Brain microvascular endothelial cell (primary cell): ENCODE measurements around the gene SMIM23.

ENCODE experiments used
- DNase-seq: peaks from one replicate; pipeline ENCODE4 v3.0.0-alpha.2; 2020
- H3K27ac ChIP-seq: fragments of 250-450 bp; sonication (Bioruptor Pico); 2 replicates; pipeline ENCODE4 v1.5.1; 2020; ENCODE audit warnings: mild to moderate bottlenecking, moderate library complexity
- H3K27me3 ChIP-seq: fragments of 250-450 bp; sonication (Bioruptor Pico); replicated peaks from 2 replicates; pipeline ENCODE4 v1.5.1; 2020; ENCODE audit warnings: mild to moderate bottlenecking
- H3K36me3 ChIP-seq: fragments of 250-450 bp; sonication (Bioruptor Pico); replicated peaks from 2 replicates; pipeline ENCODE4 v1.5.1; 2020; ENCODE audit warnings: mild to moderate bottlenecking
- H3K4me3 ChIP-seq: 2 replicates; pipeline ENCODE4 v1.5.1; 2011; ENCODE audit warnings: low read depth, mild to moderate bottlenecking, control low read depth, low read length, moderate library complexity
- in situ Hi-C: cut with HindIII; loops from 2 replicates; pipeline ENCODE4 v1.10.0; 2017; ENCODE audit warnings: low sequenced_read_pairs, low pct_ligation_motif_present
- TF ChIP-seq, protein P1 (sequence below): IDR thresholded peaks from 2 replicates; pipeline ENCODE4 v1.5.1; 2011; ENCODE audit warnings: low read depth, mild to moderate bottlenecking, moderate library complexity, low read length, control low read depth, inconsistent platforms; ENCODE audit errors: missing control alignments

Gene SMIM23

DNA sequence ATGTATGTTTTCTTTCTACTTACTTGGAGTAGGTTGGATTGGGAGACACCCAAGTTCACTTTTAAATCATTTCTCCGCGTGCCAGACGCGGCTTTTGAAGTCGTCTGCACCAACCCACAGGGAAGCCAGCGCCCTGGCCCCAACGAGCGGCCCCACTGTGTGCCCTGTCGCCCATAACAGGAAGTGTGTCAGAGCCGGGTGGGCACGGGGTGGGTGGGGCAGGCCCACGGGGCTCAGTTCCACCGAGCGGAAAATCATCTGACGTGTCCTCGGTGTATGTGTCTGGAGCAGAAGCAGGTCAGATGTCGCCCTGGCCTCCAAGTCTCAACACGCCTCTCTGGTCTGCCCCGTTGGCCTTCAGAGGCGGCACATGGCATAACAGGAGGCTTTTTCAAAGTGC, 22.7 kb upstream of the SMIM23 start:
- Histone ChIP-seq H3K36me3 (no peaks in the 10 kb centered on the region), H3K4me3 (no peak overlapping the region), H3K27ac (no peak overlapping the region), H3K27me3 (no peaks in the 10 kb centered on the region)
- TF ChIP-seq, protein P1, sequence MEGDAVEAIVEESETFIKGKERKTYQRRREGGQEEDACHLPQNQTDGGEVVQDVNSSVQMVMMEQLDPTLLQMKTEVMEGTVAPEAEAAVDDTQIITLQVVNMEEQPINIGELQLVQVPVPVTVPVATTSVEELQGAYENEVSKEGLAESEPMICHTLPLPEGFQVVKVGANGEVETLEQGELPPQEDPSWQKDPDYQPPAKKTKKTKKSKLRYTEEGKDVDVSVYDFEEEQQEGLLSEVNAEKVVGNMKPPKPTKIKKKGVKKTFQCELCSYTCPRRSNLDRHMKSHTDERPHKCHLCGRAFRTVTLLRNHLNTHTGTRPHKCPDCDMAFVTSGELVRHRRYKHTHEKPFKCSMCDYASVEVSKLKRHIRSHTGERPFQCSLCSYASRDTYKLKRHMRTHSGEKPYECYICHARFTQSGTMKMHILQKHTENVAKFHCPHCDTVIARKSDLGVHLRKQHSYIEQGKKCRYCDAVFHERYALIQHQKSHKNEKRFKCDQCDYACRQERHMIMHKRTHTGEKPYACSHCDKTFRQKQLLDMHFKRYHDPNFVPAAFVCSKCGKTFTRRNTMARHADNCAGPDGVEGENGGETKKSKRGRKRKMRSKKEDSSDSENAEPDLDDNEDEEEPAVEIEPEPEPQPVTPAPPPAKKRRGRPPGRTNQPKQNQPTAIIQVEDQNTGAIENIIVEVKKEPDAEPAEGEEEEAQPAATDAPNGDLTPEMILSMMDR, result no peak
- DNase-seq, result no peak
- in situ Hi-C loops, result no loop called here

DNA sequence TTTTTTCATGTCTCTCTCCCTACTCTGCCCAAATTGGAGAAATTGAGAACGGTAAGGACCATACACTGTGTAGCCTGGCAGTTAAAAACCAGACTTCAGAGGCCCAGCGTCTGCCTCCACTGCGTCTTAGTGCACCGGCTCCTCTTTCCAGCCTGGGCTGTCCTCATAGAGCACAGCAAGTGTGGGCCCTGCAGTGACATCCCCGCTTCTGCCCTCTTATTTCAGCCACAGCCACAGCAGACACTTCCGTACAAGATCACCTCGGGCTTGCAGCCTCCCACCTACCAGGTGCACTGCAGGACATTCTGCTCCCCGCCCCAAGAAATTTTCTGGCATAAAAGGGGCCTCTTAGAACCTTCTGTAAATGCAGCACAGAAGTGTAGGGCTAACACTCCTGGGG, 21.4 kb upstream of the SMIM23 start:
- in situ Hi-C loops, result no loop called here
- no peak for DNase-seq
- TF ChIP-seq, protein P1, result no peak
- H3K27me3 ChIP-seq, result no peaks in the 10 kb centered on the region
- no peaks in the 10 kb centered on the region for H3K36me3 ChIP-seq
- H3K27ac ChIP-seq, result no peak overlapping the region
- no peak overlapping the region for H3K4me3 ChIP-seq

DNA sequence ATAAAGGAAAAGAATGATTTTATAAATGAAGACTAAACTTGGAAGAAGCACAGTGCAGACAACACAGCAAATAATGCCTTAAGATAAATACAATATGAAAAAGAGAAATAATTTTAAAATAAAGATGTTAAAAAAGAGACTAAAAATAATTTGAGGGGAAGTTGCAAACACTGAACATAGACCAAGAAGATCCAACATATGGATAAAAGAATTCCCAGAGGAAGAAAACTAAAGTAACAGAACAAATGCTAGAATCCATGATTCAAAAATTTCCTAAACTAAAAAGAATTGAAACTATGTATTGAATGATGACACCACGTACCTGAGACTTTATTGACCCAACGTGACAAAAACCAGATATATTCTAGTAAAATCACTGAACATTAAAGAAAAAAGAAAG, 18.7 kb upstream of the SMIM23 start:
- H3K36me3 ChIP-seq, result no peaks in the 10 kb centered on the region
- no peak for DNase-seq
- H3K4me3 ChIP-seq, result no peak overlapping the region
- in situ Hi-C loops, result no loop called here
- TF ChIP-seq, protein P1, result no peak
- H3K27me3 ChIP-seq, result no peaks in the 10 kb centered on the region
- H3K27ac ChIP-seq, result no peak overlapping the region

DNA sequence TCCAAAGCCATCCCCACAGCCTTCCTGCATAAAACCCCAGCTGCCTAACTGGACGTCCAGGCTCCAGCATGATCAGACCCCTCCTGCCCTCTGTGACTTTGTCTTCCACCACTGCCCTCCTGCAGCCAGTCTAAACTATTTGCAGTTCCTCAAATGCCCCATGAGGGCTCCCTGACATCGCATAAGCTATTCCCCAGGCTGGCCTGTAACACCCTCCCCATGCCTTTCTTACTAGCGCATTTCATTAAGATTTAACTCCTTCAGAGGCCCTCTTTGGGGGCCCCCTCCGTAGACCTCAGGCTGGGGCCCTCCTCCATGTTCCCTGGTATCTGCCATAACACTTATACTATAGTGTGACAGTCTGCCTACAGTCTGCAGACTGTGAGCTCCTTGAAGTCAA, 15.5 kb upstream of the SMIM23 start:
- TF ChIP-seq, protein P1, result no peak
- in situ Hi-C loops, result no loop called here
- no peak overlapping the region for H3K4me3 ChIP-seq
- no peaks in the 10 kb centered on the region for H3K36me3 ChIP-seq
- no peaks in the 10 kb centered on the region for H3K27me3 ChIP-seq
- no peak for DNase-seq
- H3K27ac ChIP-seq, result no peak overlapping the region

DNA sequence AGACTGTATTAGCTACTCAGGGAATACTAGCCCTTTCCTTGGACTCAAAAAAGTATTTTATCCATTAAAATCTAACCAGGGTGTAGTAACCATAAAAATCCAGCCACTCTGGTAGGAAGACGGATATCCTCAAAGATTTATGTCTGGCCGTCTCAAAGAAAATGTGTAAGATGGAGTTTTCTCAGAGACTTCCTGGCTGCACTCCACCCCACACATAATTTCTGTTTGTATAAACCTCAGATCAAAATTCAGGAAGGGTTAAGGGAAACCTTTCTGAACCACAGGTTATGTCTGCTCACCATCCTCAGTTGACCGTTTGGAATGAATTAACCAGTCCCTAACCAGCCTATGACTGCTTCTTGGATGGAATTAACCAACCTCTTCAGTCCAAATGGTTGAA, 13.8 kb upstream of the SMIM23 start:
- no peak overlapping the region for H3K27ac ChIP-seq
- no peak for DNase-seq
- no peaks in the 10 kb centered on the region for H3K36me3 ChIP-seq
- no peak overlapping the region for H3K4me3 ChIP-seq
- TF ChIP-seq, protein P1, result no peak
- in situ Hi-C loops, result no loop called here
- H3K27me3 ChIP-seq, result no peaks in the 10 kb centered on the region

DNA sequence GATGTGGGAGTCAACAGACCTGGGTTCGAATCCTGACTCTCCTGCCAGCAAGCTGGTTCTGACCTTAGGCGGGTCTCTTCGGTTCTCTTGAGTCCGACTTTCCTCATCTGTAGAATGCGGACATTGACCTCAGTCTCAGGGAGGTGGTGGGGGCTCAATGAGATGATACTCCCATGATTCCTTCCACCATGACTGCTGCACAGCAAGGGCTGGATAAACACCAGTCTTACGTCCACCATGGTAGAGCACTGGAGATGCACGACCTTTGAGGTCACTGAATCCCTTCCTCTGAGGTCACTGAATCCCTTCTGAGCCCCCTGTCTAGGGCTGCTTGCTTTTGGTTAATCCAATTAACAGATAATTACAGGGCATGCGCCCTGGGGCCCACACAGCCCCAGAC, 12.5 kb upstream of the SMIM23 start:
- no peak for DNase-seq

More for the DNA sequence above, 12.5 kb upstream of the SMIM23 start:
- H3K27ac ChIP-seq, result no peak overlapping the region
- no peaks in the 10 kb centered on the region for H3K36me3 ChIP-seq
- no peaks in the 10 kb centered on the region for H3K27me3 ChIP-seq
- H3K4me3 ChIP-seq, result no peak overlapping the region
- in situ Hi-C loops, result no loop called here
- TF ChIP-seq, protein P1, result no peak
